Activated naive CD8-positive, alpha-beta T cell (primary cell): Measurements from ENCODE around the gene CLEC16A.

ENCODE experiments used
- H3K27ac Mint-ChIP-seq: one replicate; pipeline ENCODE4 v1.8.0; 2021; ENCODE audit warnings: mixed read lengths
- H3K27me3 Mint-ChIP-seq: one replicate; pipeline ENCODE4 v1.8.0; 2021; ENCODE audit warnings: mixed read lengths
- H3K36me3 Mint-ChIP-seq: one replicate; pipeline ENCODE4 v1.8.0; 2021; ENCODE audit warnings: mixed read lengths
- H3K4me1 Mint-ChIP-seq: one replicate; pipeline ENCODE4 v1.8.0; 2021; ENCODE audit warnings: low read depth, mixed read lengths
- H3K4me3 Mint-ChIP-seq: one replicate; pipeline ENCODE4 v1.8.0; 2021; ENCODE audit warnings: mild to moderate bottlenecking, mixed read lengths
- H3K9me3 Mint-ChIP-seq: one replicate; pipeline ENCODE4 v1.8.0; 2021; ENCODE audit warnings: low read depth, mixed read lengths

Gene CLEC16A

GRCh38 chr16:10997485-10997884, 53.1 kb downstream of the CLEC16A start:
- H3K9me3 Mint-ChIP-seq = no peaks in the 10 kb centered on the region
- no peak overlapping the region for H3K4me3 Mint-ChIP-seq
- peaks cover 7% of the 10 kb centered on the region for H3K36me3 Mint-ChIP-seq
- H3K4me1 Mint-ChIP-seq = peaks cover 5% of the 10 kb centered on the region
- no peaks in the 10 kb centered on the region for H3K27me3 Mint-ChIP-seq
- H3K27ac Mint-ChIP-seq = no peak overlapping the region

DNA sequence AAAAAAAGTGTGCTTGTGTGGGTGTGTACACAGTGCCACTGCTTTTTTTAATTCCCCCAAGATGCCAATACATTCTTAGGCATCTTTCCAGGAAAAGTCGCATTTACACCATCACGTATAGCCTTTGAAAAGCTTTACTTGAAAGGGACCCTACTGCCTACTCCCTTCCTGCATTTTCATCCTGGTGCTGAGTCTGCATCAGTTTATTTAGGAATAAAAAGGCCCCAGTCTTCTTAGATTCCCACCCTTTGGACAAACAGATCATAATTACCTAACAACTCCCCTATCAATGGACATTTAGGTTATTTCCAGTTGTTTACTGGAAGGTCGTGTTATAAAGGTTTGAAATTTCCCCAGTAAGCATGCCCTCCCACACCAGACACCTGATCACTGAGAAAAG, 54.9 kb downstream of the CLEC16A start:
- H3K4me1 Mint-ChIP-seq = no peaks in the 10 kb centered on the region
- H3K4me3 Mint-ChIP-seq = no peak overlapping the region
- peaks cover 7% of the 10 kb centered on the region for H3K36me3 Mint-ChIP-seq
- H3K9me3 Mint-ChIP-seq = no peaks in the 10 kb centered on the region
- H3K27ac Mint-ChIP-seq = no peak overlapping the region
- no peaks in the 10 kb centered on the region for H3K27me3 Mint-ChIP-seq

GRCh38 chr16:11001611-11002010, 57.2 kb downstream of the CLEC16A start:
- H3K4me3 Mint-ChIP-seq = no peak overlapping the region
- no peaks in the 10 kb centered on the region for H3K9me3 Mint-ChIP-seq
- H3K27ac Mint-ChIP-seq = no peak overlapping the region
- H3K4me1 Mint-ChIP-seq = no peaks in the 10 kb centered on the region
- peaks cover 6% of the 10 kb centered on the region for H3K36me3 Mint-ChIP-seq
- no peaks in the 10 kb centered on the region for H3K27me3 Mint-ChIP-seq

DNA sequence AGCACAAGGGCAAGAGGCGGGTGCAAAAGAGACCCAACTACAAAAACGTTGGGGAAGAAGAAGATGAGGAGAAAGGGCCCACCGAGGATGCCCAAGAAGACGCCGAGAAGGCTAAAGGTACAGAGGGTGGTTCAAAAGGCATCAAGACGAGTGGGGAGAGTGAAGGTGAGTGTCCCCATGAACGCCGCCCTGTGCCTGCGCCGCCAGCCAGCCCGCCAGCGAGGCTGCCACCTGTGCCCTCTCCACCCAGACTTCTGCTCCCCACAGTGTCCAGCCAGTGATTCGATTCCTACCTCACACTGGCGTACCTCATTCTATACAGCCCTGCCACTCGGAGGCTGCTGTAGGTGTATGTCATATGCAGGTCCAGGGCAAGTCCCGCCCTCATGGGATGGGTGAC, 58.8 kb downstream of the CLEC16A start:
- peaks cover 10% of the 10 kb centered on the region for H3K36me3 Mint-ChIP-seq
- no peaks in the 10 kb centered on the region for H3K9me3 Mint-ChIP-seq
- H3K27me3 Mint-ChIP-seq = no peaks in the 10 kb centered on the region
- no peak overlapping the region for H3K27ac Mint-ChIP-seq
- H3K4me3 Mint-ChIP-seq = no peak overlapping the region
- no peaks in the 10 kb centered on the region for H3K4me1 Mint-ChIP-seq

DNA sequence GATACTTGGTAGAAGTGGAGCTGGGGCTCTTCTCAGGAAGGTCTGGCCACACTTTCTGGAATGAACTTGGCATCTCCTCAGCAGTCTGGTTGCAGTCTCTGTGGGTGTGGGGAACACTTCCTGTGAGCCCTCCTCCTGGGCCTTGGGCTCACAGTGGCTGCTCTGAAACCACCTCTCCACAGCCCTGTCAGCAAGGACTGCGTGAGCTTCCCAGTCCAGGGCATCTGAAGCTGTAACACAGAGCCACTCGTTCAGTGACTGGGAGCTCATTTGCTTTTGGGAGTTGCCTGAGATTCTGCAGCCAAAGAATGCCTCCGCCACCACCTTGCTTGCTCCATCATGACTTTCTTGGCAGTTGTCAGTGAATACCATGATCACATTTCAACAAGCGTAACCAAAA, 60.0 kb downstream of the CLEC16A start:
- Mint-ChIP-seq H3K9me3 (no peaks in the 10 kb centered on the region), H3K4me3 (no peak overlapping the region), H3K27ac (no peak overlapping the region), H3K36me3 (peaks cover 13% of the 10 kb centered on the region), H3K4me1 (no peaks in the 10 kb centered on the region), H3K27me3 (no peaks in the 10 kb centered on the region)

DNA sequence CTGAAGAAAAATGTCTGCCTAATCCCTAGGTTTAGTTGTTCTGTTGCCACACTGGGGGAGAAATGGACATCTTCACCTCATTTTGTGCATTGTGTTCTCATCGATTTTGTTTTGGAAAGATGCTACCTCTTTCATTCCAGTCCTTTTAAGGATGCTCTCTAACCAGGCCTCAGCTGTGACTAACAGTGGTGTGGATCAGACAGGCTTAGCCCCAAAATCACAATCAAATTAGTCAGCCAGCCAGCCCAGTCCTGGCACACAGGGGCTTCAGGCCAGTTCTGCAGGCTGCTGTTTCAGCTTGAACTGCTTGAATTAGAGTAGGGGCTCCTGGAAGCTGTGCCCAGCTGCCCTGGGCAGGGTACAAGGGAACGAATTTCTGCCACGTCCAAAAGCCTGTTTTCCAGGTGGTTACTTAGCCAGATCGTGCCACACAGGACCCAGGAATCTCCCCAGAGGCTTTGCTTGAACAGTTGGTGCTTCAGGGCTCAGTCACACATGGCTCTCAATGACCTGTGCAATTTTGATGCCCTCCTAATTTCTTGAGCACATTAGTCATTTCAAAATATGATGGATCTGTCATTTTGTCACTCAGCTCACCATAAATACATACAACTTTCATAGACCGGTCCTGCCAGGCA, 60.7 kb downstream of the CLEC16A start:
- H3K4me1 Mint-ChIP-seq = no peaks in the 10 kb centered on the region

GRCh38 chr16:11005611-11005975, 61.2 kb downstream of the CLEC16A start:
- no peaks in the 10 kb centered on the region for H3K4me1 Mint-ChIP-seq
- no peak overlapping the region for H3K4me3 Mint-ChIP-seq
- no peaks in the 10 kb centered on the region for H3K27me3 Mint-ChIP-seq
- H3K36me3 Mint-ChIP-seq = peaks cover 12% of the 10 kb centered on the region
- H3K27ac Mint-ChIP-seq = peak overlapping the region; percentile 1
- H3K9me3 Mint-ChIP-seq = no peaks in the 10 kb centered on the region

More for the DNA sequence above, 60.7 kb downstream of the CLEC16A start:
- no peak overlapping the region for H3K27ac Mint-ChIP-seq
- H3K27me3 Mint-ChIP-seq = no peaks in the 10 kb centered on the region
- H3K36me3 Mint-ChIP-seq = peaks cover 13% of the 10 kb centered on the region
- no peak overlapping the region for H3K4me3 Mint-ChIP-seq
- no peaks in the 10 kb centered on the region for H3K9me3 Mint-ChIP-seq

GRCh38 chr16:11006656-11007055, 62.3 kb downstream of the CLEC16A start:
- H3K27me3 Mint-ChIP-seq = no peaks in the 10 kb centered on the region
- no peaks in the 10 kb centered on the region for H3K4me1 Mint-ChIP-seq
- H3K9me3 Mint-ChIP-seq = no peaks in the 10 kb centered on the region
- H3K36me3 Mint-ChIP-seq = peaks cover 18% of the 10 kb centered on the region
- no peak overlapping the region for H3K27ac Mint-ChIP-seq
- H3K4me3 Mint-ChIP-seq = no peak overlapping the region

DNA sequence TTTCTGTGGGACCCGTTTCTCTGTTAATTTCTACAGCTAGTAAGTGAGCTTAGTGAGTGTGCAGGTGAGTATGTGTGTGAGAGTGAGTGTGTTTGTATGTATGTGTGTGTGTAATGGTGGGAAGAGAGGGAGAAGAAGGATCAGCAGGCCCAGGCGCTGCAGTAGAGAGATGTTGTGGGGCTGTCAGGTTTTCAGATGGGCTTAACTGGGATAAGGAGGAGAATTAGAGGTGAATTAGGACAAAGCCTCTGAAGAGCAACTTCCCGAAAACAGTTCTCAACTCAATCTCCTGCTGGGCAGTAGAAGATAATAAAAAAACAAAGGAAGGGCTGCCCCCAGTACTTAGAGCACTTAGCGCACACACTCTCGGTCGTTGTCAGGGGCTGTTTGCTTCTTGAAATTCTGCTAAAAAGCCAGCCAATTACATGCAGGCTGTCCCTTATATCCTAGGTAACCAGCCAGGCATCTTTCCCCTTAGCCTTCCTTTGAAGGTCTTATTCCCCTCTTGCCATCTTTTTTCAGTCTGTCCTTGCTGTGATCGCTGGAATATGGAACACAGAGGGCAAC, 63.4 kb downstream of the CLEC16A start:
- no peak overlapping the region for H3K4me3 Mint-ChIP-seq

GRCh38 chr16:11009027-11009755, 64.8 kb downstream of the CLEC16A start:
- H3K9me3 Mint-ChIP-seq = no peaks in the 10 kb centered on the region
- no peak overlapping the region for H3K4me3 Mint-ChIP-seq
- H3K36me3 Mint-ChIP-seq = peaks cover 30% of the 10 kb centered on the region
- no peak overlapping the region for H3K27ac Mint-ChIP-seq
- peaks cover 1% of the 10 kb centered on the region for H3K4me1 Mint-ChIP-seq
- H3K27me3 Mint-ChIP-seq = no peaks in the 10 kb centered on the region

More for the DNA sequence above, 63.4 kb downstream of the CLEC16A start:
- no peak overlapping the region for H3K27ac Mint-ChIP-seq
- H3K9me3 Mint-ChIP-seq = no peaks in the 10 kb centered on the region
- peaks cover 23% of the 10 kb centered on the region for H3K36me3 Mint-ChIP-seq
- no peaks in the 10 kb centered on the region for H3K27me3 Mint-ChIP-seq
- no peaks in the 10 kb centered on the region for H3K4me1 Mint-ChIP-seq

GRCh38 chr16:11010575-11011221, 66.3 kb downstream of the CLEC16A start:
- H3K36me3 Mint-ChIP-seq = peaks cover 31% of the 10 kb centered on the region
- H3K27me3 Mint-ChIP-seq = no peaks in the 10 kb centered on the region
- H3K4me1 Mint-ChIP-seq = peaks cover 1% of the 10 kb centered on the region
- no peak overlapping the region for H3K4me3 Mint-ChIP-seq
- no peak overlapping the region for H3K27ac Mint-ChIP-seq
- H3K9me3 Mint-ChIP-seq = no peaks in the 10 kb centered on the region

DNA sequence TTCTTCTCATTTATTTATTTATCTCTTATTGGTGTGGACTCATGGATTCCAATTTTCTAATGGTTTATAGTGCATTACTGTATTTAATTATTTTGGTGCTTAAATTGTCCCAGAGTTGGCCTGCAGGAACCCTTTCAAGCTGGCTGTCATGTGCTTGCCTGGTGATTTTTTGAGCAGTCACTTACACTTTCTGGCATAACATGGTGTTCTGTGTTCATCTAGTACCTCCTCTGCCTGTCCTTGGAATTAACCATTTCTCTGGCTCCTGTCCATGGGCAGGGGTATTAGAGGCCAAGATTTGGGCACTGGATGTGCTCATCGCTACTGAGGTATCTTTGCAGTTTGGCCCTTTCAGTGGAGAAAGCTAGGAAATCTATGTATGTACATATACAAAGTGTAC, 67.0 kb downstream of the CLEC16A start:
- peaks cover 31% of the 10 kb centered on the region for H3K36me3 Mint-ChIP-seq
- H3K4me1 Mint-ChIP-seq = peaks cover 2% of the 10 kb centered on the region
- no peaks in the 10 kb centered on the region for H3K27me3 Mint-ChIP-seq
- no peak overlapping the region for H3K27ac Mint-ChIP-seq
- no peak overlapping the region for H3K4me3 Mint-ChIP-seq
- no peaks in the 10 kb centered on the region for H3K9me3 Mint-ChIP-seq

- no peak overlapping the region for H3K27ac Mint-ChIP-seq
- no peak overlapping the region for H3K4me3 Mint-ChIP-seq
- no peaks in the 10 kb centered on the region for H3K9me3 Mint-ChIP-seq
- peaks cover 33% of the 10 kb centered on the region for H3K36me3 Mint-ChIP-seq
- H3K4me1 Mint-ChIP-seq = peaks cover 15% of the 10 kb centered on the region
- no peaks in the 10 kb centered on the region for H3K27me3 Mint-ChIP-seq
Measured at GRCh38 chr16:11012841-11013240, 68.5 kb downstream of the CLEC16A start.

GRCh38 chr16:11014136-11014535, 69.8 kb downstream of the CLEC16A start:
- Mint-ChIP-seq H3K27me3 (no peaks in the 10 kb centered on the region), H3K27ac (no peak overlapping the region), H3K36me3 (peaks cover 28% of the 10 kb centered on the region), H3K9me3 (no peaks in the 10 kb centered on the region), H3K4me1 (peaks cover 15% of the 10 kb centered on the region), H3K4me3 (no peak overlapping the region)

- H3K27me3 Mint-ChIP-seq = no peaks in the 10 kb centered on the region
- no peak overlapping the region for H3K4me3 Mint-ChIP-seq
- no peak overlapping the region for H3K27ac Mint-ChIP-seq
- H3K4me1 Mint-ChIP-seq = peaks cover 15% of the 10 kb centered on the region
- H3K36me3 Mint-ChIP-seq = peaks cover 24% of the 10 kb centered on the region
- no peaks in the 10 kb centered on the region for H3K9me3 Mint-ChIP-seq
Measured at GRCh38 chr16:11015076-11015475, 70.7 kb downstream of the CLEC16A start.
